ENCODE data around the gene SLC25A22. TPM values are rescaled to one million over a fixed set of nuclear protein-coding genes. Genes with fewer than 3 reads are reported as not detected.

Gene SLC25A22
- 44.5 and 53.6 TPM in 2 replicates for total RNA-seq (2022)
- percentile 47 among the genes with signal in this experiment for Bru-seq, nascent RNA
- percentile 78 among the genes with signal in this experiment for BruChase-seq, experiment 1, labeled RNA remaining after a 6-hour chase
- BruChase-seq, experiment 2, labeled RNA remaining after a 2-hour chase: percentile 71 among the genes with signal in this experiment
- long read RNA-seq, transcript SLC25A22-228 (10 exons, 2,692 nt): major isoform, 32 of 89 reads
- long read RNA-seq, transcript SLC25A22-201 (10 exons, 2,796 nt): minor isoform, 11 of 89 reads
- long read RNA-seq, partial matches to known transcripts: 14 of 89 reads
- long read RNA-seq, other reads (novel, unspliced or antisense): 32 of 89 reads

- no peaks in the 10 kb centered on the region for H3K27me3 Mint-ChIP-seq (ENCODE audit: unreplicated experiment)
- H3K27ac Mint-ChIP-seq (ENCODE audit: unreplicated experiment): peak within 1 kb of the TSS; percentile 58
- no TSS peak for BruUV-seq (replicated peaks)
- no peaks in the 10 kb centered on the region for H3K9me3 Mint-ChIP-seq (ENCODE audit: low read depth, unreplicated experiment)
- intact Hi-C loops (cut with micrococcal nuclease; ENCODE audit: unreplicated experiment): no loop called here
- DNase-seq: peak; percentile 92
- no peaks in the 10 kb centered on the region for H3K4me1 Mint-ChIP-seq (ENCODE audit: low read depth, unreplicated experiment)
- CTCF ChIA-PET: no interaction called here
- H3K36me3 Mint-ChIP-seq (ENCODE audit: insufficient read depth, unreplicated experiment): peaks cover 71% of the 10 kb centered on the region
- peak within 1 kb of the TSS; percentile 83 for H3K4me3 Mint-ChIP-seq (ENCODE audit: low read depth, unreplicated experiment)
- peak; percentile 91 for TF ChIP-seq CTCF (IDR thresholded peaks at IDR 0.05; ENCODE audit: unreplicated experiment)
These were observed at the start of gene SLC25A22 for GRCh38 chr11:798093-798713. Gene SLC25A22 (minus strand): TSS chr11:798281. CDS start chr11:795006, 3,275 bp downstream.

- BruUV-seq (replicated peaks): no TSS peak
- CTCF ChIA-PET: interaction anchor here (0.9 to 1.0 kb wide), 4 partner anchors 9 to 203 kb away, joined by 3 to 6 read pairs (median 4); no protein-coding TSS in a partner anchor
- Mint-ChIP-seq H3K27ac (ENCODE audit: unreplicated experiment) (no peak overlapping the region), H3K36me3 (ENCODE audit: insufficient read depth, unreplicated experiment) (peaks cover 30% of the 10 kb centered on the region), H3K4me3 (ENCODE audit: low read depth, unreplicated experiment) (no peak overlapping the region), H3K9me3 (ENCODE audit: low read depth, unreplicated experiment) (no peaks in the 10 kb centered on the region), H3K4me1 (ENCODE audit: low read depth, unreplicated experiment) (peaks cover 8% of the 10 kb centered on the region), H3K27me3 (ENCODE audit: unreplicated experiment) (no peaks in the 10 kb centered on the region)
- DNase-seq: no peak
- intact Hi-C loops (cut with micrococcal nuclease; ENCODE audit: unreplicated experiment): no loop called here
- TF ChIP-seq CTCF (IDR thresholded peaks at IDR 0.05; ENCODE audit: unreplicated experiment): no peak
These were observed 49.8 kb upstream of the SLC25A22 start for GRCh38 chr11:847876-848275.

GRCh38 chr11:846496-847098, 48.5 kb upstream of the SLC25A22 start:
- DNase-seq: no peak
- Mint-ChIP-seq H3K36me3 (ENCODE audit: insufficient read depth, unreplicated experiment) (peaks cover 43% of the 10 kb centered on the region), H3K27ac (ENCODE audit: unreplicated experiment) (no peak overlapping the region), H3K4me3 (ENCODE audit: low read depth, unreplicated experiment) (no peak overlapping the region), H3K9me3 (ENCODE audit: low read depth, unreplicated experiment) (no peaks in the 10 kb centered on the region), H3K27me3 (ENCODE audit: unreplicated experiment) (no peaks in the 10 kb centered on the region), H3K4me1 (ENCODE audit: low read depth, unreplicated experiment) (peaks cover 8% of the 10 kb centered on the region)
- no TSS peak for BruUV-seq (replicated peaks)
- CTCF ChIA-PET: interaction anchor here (0.7 kb wide), 1 partner anchor 67 kb away, joined by 3 read pairs; no protein-coding TSS in a partner anchor
- intact Hi-C loops (cut with micrococcal nuclease; ENCODE audit: unreplicated experiment): no loop called here
- TF ChIP-seq CTCF (IDR thresholded peaks at IDR 0.05; ENCODE audit: unreplicated experiment): no peak

- TF ChIP-seq CTCF (IDR thresholded peaks at IDR 0.05; ENCODE audit: unreplicated experiment): no peak
- H3K4me3 Mint-ChIP-seq (ENCODE audit: low read depth, unreplicated experiment): no peak overlapping the region
- no peak for DNase-seq
- CTCF ChIA-PET: no interaction called here
- no peaks in the 10 kb centered on the region for H3K27me3 Mint-ChIP-seq (ENCODE audit: unreplicated experiment)
- peaks cover 49% of the 10 kb centered on the region for H3K36me3 Mint-ChIP-seq (ENCODE audit: insufficient read depth, unreplicated experiment)
- H3K4me1 Mint-ChIP-seq (ENCODE audit: low read depth, unreplicated experiment): peaks cover 11% of the 10 kb centered on the region
- intact Hi-C loops (cut with micrococcal nuclease; ENCODE audit: unreplicated experiment): no loop called here
- no peaks in the 10 kb centered on the region for H3K9me3 Mint-ChIP-seq (ENCODE audit: low read depth, unreplicated experiment)
- BruUV-seq (replicated peaks): no TSS peak
- no peak overlapping the region for H3K27ac Mint-ChIP-seq (ENCODE audit: unreplicated experiment)
These were observed 47.9 kb upstream of the SLC25A22 start for GRCh38 chr11:845872-846495.

All from Calu3 (cell line).